GM19035 (cell line): ENCODE data around the gene IDH2.
"Not testable (repeated sequence)": the region's sequence is repeated elsewhere in the genome, so short reads cannot be mapped to it uniquely, and the experiment has no call there.

Source experiments
- ATAC-seq: cut with Tn5 transposase; IDR thresholded peaks from one replicate; pipeline ENCODE4 v1.9.1; 2021; ENCODE audit not compliant: unreplicated experiment

IDH2 gene

DNA sequence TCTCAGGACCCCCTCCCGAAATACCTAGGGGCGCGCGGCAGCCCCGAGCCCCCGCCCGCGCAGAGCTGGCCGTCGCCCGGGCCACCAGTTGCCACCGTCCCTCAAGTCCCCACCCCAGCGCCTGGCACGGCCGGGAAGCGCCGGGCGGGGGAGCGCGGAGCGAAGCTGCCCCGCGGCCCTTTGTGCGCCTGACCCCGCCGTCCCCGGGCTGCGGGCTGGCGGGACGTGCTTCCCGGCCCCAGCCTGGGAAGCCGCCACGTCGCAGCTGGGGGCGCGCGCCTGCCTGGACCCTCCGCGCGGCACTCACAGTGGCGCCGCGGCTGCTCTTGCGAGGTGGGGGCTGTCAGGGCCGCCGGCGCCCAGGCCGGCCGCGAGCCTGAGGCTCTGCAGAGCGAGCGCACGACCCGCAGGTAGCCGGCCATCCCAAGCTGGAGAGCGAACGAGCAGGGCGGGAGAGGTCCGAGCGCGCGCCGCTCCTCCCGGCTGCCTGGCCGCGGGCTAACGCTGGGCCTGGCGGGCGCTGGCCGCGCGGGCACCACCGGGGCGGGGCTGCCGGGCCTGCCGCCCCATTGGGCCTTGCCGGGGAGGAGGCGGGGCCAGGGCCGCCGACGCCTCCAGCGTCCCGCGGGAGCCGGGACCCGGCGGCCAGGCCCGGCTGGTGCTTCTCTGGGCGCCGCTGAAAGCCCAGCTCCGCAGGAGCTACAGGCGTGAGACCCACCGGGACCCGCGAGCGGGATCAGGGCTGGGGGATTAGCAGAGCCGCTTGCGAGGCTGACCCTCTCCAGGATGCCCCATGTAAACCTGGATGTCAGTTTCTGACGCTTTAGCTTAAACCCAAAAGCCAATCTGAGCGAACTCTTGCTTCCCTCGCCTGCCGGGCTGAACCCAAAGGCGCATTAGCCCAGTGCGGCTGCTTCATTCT lies at the start of gene IDH2:
TSS of gene IDH2 (minus strand) at position 500 of the 922 bp plus-strand sequence. CDS start at position 422, 78 bp downstream.
- ATAC-seq: peak; percentile 71

DNA sequence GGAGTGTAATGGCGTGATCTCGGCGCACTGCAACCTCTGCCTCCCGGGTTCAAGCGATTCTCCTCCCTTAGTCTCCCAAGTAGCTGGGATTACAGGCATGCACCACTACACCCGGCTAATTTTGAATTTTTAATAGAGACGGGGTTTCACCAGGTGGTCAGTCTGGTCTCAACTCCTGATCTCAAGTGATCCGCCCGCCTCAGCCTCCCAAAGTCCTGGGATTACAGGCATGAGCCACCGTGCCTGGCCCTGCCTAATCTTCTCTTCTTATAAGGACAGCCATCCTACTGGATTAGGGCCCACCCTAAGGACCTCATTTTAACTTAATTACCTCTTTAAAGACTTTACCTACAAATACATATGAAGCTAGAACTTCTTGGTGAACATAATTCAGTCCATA lies 48.3 kb upstream of the IDH2 start:
- ATAC-seq: not testable (repeated sequence)

DNA sequence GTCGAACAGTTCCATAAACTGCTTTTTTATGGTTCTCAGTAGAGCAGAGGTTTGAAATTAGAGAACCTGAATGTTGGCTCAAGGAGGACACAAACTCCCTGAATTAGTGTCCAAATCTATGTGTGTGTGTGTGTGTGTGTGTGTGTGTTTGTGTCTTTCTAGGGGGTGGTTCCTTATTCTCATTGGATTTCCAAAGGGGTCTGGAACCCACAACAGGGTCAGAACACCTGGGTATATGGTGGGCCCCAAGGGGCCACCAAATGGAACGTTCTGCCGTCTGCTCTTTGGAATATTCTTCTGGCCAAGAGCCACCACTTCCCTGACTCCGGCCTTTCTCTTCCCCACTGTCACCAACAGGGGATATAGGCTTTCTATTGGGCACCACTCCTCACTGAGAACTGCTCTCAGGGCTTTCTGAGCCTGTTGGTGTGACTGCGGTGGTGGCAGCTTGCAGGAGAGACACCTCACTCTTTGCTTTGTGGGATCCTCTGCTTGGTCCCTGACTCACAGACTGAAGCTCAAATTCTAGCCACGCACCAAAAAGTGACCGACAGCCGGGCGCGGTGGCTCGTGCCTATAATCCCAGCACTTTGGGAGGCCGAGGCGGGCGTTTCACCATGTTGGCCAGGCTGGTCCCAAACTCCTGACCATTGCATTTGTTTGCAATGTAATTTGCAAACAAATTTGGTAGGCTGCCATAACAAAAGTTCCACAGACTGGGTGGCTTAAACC lies 47.5 kb upstream of the IDH2 start:
- ATAC-seq: no peak

GRCh38 chr15:90146198-90146761 lies 44.0 kb upstream of the IDH2 start:
- ATAC-seq: not testable (repeated sequence)

GRCh38 chr15:90145761-90146160 lies 43.5 kb upstream of the IDH2 start:
- no peak for ATAC-seq

GRCh38 chr15:90145259-90145658 lies 43.0 kb upstream of the IDH2 start:
- no peak for ATAC-seq

- peak; percentile 65 for ATAC-seq
These were observed 40.9 kb upstream of the IDH2 start for GRCh38 chr15:90143166-90143655.

DNA sequence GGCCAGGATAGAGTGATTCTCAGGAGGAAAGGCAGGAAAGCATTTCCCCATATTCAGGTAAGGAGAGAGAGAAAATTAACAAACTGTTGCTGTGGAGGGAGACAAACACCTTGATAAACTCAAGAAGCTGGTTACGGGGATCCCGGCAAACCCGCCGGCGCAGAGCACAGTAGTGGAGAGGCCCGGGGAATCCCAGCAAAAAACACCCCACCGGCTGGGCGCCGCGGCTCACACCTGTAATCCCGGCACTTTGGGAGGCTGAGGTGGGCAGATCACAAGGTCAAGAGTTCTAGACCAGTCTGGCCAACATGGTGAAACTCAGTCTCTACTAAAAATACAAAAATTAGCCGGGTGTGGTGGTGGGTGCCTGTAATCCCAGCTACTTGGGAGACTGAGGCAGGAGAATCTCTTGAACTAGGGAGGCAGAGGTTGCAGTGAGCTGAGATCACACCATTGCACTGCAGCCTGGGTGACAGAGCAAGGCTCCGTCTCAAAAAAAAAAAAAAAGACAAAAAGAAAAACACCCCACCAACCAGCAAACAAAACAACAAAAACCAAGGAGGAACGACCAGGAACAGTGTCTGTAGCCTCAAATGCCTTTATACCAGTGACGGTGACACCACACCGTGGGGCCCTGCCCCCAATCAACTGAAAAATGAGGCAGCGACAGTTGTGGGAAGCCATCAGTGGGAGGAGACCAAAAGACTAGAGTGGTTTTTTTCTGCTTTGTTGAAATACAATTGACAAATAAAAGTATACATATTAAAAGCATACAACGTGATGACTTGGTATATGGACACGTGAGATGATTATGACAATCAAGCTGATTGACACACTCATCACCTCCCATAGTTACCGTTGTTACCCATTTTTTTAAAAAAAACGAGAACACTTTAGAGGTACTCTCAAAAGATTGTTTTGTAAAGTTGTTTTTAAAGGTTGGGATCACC lies 40.2 kb upstream of the IDH2 start:
- no peak for ATAC-seq

DNA sequence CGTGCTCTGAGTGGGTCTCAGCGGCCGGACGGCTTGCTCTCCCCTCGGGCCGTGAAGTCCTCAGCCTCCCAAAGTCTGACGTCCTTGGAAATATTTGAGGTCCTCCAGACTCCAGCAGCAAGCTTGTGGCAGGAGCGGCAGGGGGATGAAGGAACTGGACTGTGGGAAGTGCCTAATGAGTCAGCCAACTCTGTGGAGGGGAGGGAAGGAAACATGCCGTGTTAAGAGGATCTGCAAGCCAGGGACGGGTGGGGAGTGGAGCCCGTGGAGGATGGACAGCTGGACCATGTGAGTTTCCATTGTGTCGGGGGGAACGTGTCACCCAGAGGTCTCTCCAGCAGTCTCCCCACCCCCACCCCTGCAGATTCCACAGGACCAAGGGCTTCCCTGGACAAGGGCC lies 39.4 kb upstream of the IDH2 start:
- ATAC-seq: no peak

DNA sequence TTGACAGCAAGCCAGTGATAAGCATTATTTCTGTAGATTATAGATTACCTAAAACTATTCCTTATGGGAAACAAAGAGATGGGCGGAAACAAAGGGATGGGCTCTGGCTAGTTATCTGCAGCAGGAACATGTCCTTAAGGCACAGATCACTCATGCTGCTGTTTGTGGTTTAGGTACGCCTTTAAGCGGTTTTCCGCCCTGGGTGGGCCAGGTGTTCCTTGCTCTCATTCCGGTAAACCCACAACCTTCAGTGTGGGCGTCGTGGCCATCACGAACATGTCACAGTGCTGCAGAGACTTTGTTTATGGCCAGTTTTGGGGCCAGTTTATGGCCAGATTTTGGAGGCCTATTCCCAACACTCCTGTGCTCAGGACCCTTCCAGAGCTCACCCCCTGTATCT lies 37.3 kb upstream of the IDH2 start:
- ATAC-seq: not testable (repeated sequence)

DNA sequence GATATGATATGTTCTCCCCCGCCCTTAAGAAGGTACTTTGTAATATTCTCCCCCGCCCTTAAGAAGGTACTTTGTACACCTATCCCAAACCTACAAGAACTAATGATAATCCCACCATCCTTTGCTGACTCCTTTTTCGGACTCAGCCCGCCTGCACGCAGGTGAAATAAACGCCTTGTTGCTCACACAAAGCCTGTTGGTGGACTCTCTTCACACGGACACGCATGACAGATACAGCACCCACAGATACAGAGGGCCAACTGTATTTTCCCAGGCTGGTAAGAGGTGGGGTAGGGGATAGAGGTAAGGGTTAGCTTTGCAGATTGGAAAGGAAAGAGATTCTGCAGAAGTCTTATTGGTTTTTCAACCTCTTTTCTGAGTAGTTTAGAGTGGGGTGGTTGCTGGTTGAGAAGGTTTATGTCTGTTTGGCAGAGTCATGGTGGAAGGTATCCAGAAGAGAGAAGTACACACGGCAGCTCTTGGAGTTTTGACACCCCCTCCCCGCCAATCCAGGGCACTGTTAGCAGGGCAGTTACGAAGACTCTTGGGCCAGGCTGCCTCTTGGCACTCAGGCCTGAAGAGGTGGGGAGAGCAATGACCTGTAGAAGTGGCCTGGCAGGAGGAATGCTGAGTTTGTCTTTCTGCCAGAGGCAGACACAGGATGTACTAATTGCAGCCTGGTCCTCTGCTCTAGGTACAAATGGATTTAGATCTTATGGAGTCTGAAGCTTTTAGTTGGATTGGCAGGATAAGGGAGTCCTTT lies 36.0 kb upstream of the IDH2 start:
- ATAC-seq: no peak

DNA sequence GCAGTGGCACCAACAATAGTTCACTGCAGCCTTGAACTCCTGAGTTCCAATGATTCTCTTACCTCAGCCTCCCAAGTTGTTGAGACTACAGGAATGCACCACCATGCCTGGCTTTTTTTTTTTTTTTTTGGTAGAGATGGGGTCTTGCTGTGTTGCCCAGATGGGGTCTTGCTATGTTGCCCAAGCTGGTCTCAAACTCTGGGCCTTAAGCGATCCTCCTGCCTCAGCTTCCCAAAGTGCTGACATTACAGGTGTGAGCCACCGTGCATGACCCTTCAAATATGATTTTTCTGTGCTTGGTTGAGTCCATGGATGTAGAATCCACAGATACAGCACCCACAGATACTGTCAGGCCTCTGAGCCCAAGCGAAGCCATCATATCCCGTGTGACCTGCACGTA lies 30.2 kb upstream of the IDH2 start:
- ATAC-seq: no peak

DNA sequence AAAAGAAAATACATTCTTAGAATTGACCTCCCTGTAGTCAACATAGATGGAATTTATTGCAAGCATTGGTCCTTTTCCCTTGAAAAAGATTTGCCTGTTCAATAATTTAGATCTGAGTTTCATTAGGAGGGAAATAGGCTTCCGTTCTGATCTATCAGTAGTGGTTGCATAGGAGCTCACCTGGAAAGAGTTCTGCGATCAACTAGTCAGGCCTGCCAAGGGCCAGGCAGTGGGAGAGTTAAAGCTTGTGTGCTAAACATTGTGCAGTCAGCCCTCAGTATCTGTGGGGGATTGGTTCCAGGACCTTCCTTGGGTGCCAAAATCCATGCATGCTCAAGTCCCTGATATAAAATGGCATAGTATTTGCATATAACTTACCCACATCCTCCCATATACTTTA lies 29.6 kb upstream of the IDH2 start:
- no peak for ATAC-seq

DNA sequence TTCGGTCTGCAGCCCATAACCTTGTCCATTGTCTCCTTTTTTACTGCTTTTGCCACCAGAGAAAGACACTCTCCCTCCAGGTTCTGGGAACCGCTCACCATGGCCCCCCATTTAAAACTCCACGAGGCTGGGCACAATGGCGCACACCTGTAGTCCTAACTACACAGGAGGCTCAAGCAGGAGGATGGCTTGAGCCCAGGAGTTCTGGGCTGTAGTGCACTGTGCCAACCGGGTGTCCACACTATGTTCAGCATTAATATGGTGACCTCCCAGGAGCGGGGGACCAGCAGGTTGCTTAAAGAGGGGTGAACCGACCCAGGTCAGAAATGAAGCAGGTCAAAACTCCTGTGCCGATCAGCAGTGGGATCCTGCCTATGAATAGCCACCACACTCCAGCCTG lies 28.0 kb upstream of the IDH2 start:
- no peak for ATAC-seq

- ATAC-seq: no peak
These were observed 24.5 kb upstream of the IDH2 start for GRCh38 chr15:90126596-90127435.

DNA sequence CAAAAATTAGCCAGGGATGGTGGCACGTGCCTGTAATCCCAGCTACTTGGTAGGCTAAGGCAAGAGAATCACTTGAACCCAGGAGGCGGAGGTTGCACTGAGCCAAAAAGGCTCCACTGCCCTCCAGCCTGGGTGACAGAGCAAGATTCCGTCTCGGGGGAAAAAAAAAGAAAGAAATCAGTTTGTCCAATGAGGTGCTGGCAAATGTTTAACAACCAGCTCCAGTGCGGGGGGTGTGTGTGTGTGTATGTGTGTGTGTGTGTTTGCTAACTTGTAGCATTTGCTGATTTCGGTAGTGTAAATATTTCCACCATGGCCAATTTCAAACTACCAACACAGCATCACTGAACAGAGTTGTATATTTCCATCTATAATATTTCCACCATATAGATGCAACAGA lies 23.8 kb upstream of the IDH2 start:
- no peak for ATAC-seq

- no peak for ATAC-seq
These were observed 22.2 kb upstream of the IDH2 start for GRCh38 chr15:90124507-90124906.

DNA sequence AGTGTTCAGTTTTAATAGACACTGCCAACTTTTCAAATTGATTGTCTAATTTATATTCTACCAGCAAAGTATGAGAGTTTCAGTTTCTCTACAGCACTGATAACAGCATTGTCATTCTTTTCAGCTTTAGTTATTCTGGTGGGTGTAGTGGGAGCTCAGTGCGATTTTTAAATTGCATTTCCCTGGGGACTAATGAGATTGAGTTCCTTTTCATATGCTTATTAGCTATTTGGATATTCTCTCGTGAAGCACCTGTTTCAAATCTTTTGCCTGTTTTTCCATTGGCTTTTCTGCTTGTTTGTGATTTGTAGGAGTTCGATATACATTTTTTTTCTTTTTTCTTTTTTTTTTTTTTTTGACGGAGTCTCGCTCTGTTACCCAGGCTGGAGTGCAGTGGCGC lies 18.8 kb upstream of the IDH2 start:
- no peak for ATAC-seq

DNA sequence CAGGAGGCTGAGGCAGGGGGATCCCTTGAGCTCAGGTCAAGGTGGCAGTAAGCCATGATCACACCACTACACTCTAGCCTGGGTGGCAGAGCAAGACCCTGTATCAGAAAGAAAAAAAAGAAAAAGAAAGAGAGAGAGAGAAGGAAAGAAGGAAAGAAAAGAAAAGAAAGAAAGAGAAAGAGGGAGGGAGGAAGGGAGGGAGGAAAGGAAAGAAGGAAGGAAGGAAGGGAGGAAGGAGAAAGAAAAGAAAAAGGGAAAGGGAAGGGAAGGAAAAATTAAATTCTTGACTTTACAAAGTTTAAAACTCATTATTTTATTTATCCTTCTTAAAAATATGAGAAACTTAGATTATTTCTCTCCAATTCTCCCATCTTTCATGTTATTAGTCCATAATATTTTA lies 17.1 kb upstream of the IDH2 start:
- ATAC-seq: no peak
